ENCODE data around the gene AKT3. TPM values are rescaled to one million over a fixed set of nuclear protein-coding genes. Genes with fewer than 3 reads are reported as not detected.

The AKT3 gene
- total and polyA plus RNA-seq, 5 donors from 2014 or later, result 0.81 to 84.2 (median 2.8) TPM

DNA sequence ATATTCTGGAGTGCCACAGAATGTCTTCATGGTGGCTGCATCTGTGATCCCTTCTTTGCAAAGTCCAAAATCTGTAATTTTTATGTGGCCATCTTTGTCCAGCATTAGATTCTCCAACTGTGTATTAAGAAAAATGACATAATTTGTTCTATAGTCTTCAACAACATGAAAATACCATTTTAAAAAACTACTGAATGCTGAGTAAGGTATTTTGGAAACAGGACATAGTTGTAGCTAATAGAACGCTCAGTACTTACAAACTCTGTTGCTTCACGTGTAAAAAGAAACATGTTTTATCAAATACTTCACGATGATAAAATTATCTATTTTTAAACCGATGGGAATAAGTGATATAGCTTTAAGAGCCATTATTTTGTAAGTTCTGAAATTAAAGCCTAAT, 286.3 kb downstream of the AKT3 start:
- no peak overlapping the region for H3K4me3 Mint-ChIP-seq
- no peaks in the 10 kb centered on the region for H3K27me3 ChIP-seq (ENCODE audit: control insufficient read depth, insufficient read depth, low read length)
- DNase-seq (no peak), ATAC-seq (ENCODE audit: low read depth in 2 of 2) (no peak)
- H3K36me3 Mint-ChIP-seq, result peaks cover 38% of the 10 kb centered on the region
- no peak overlapping the region for H3K27ac ChIP-seq (ENCODE audit: insufficient read depth, low read length, poor library complexity, severe bottlenecking)
- H3K4me1 Mint-ChIP-seq, result peaks cover 0 to 6% (median under 1%) of the 10 kb centered on the region in 4 donors
- H3K9me3 ChIP-seq (ENCODE audit: control insufficient read depth in 2 of 2, low read length in 2 of 2), result no peaks in the 10 kb centered on the region
- H3K9me3 Mint-ChIP-seq, result peaks cover 0 to 6% (median 0%) of the 10 kb centered on the region in 7 donors
- no peaks in the 10 kb centered on the region for H3K4me1 ChIP-seq (ENCODE audit: control insufficient read depth, insufficient read depth, low read length, poor library complexity, severe bottlenecking)
- no peaks in the 10 kb centered on the region for H3K27me3 Mint-ChIP-seq
- no peak overlapping the region for H3K27ac Mint-ChIP-seq
- peaks cover 24% of the 10 kb centered on the region for H3K36me3 ChIP-seq (ENCODE audit: control insufficient read depth, insufficient read depth, low read length)
- no peak overlapping the region for H3K4me3 ChIP-seq (ENCODE audit: low read depth, low read length)

DNA sequence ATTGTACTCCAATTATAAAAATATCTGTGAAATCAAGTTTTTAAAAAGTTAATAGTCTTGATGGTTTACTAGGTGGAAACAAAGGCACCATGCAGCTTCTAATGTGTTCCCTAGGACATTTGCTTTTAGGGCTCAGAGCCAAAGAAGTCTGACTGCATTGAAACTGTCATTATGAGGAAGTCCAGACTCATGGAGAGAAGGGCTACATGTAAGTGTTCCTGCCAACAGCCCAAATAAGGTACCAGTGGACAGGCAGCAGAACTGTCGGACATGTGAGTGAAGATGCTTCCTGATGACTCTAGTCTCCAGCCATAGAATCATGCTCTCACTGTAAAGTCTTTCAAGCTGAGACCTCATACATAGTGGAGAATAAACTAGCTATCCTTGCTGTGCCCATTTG, 287.6 kb downstream of the AKT3 start:
- Mint-ChIP-seq H3K4me1 (peaks cover 0 to 6% (median under 1%) of the 10 kb centered on the region in 4 donors), H3K27ac (no peak overlapping the region), H3K4me3 (no peak overlapping the region), H3K36me3 (peaks cover 25% of the 10 kb centered on the region), H3K27me3 (no peaks in the 10 kb centered on the region), H3K9me3 (peaks cover 0 to 6% (median 0%) of the 10 kb centered on the region in 7 donors)
- no peak overlapping the region for H3K27ac ChIP-seq (ENCODE audit: insufficient read depth, low read length, poor library complexity, severe bottlenecking)
- H3K9me3 ChIP-seq (ENCODE audit: control insufficient read depth in 2 of 2, low read length in 2 of 2), result no peaks in the 10 kb centered on the region
- no peaks in the 10 kb centered on the region for H3K27me3 ChIP-seq (ENCODE audit: control insufficient read depth, insufficient read depth, low read length)
- peaks cover 24% of the 10 kb centered on the region for H3K36me3 ChIP-seq (ENCODE audit: control insufficient read depth, insufficient read depth, low read length)
- no peaks in the 10 kb centered on the region for H3K4me1 ChIP-seq (ENCODE audit: control insufficient read depth, insufficient read depth, low read length, poor library complexity, severe bottlenecking)
- DNase-seq (no peak), ATAC-seq (ENCODE audit: low read depth in 2 of 2) (no peak)
- no peak overlapping the region for H3K4me3 ChIP-seq (ENCODE audit: low read depth, low read length)

DNA sequence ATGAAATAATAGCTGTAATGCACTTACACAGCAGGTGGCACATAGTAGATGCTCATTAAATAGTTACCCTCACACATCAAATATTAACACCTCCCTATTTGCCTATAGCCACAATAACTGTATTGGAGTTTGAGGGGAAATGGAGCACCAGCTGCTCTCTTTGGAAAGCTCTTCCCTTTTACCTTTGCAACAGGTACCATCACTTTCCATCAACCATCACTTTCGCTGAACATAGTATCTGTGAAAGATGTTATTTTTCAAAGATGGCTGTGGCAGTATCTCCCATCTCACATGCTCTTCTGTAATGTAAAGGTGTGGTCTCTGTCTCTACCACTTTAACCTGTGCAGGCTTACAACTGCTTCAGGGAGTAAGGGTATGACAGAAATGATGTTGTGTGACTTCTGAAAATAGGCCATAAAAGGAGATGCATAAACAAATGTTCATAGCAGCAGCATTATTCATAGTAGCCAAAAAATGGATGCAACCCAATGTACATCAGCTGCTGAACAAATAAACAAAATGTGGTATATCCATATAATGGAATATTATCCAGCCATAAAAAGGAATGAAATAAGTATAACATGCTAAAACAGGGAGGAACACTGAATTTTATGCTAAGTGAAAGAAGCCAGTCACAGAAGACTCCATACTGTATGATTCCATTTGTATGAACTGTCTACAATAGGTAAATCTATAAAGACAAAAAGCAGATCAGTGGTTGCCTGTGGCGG, 288.3 kb downstream of the AKT3 start:
- no peak overlapping the region for H3K4me3 Mint-ChIP-seq

DNA sequence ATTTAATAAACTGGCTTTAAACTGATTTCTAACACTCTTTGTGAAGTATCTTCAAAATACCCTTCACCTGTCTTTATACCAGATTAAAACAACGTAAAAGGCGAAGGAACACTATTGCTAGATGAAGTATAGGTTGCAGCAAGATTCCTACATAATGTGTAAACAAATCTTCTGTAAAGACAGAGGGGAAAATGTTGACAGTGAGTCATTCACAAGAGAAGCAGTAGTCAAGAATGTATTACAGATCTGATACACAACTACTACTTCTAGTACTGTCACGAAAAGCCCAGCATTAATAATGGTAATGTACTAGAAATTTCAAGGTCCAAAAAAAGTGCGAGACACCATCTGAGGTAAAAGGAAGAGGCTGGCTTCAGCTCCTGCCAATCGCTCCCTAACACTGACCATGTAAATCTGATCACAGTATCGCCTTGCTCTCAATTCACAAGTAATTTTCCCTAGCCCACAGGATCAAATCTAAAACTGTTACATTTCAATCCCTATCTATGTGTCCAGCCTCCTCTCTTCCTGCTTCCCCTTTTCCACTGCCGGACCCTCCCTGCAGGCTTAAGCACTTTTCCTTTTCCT, 290.4 kb downstream of the AKT3 start:
- Histone ChIP-seq H3K27me3 (ENCODE audit: control insufficient read depth, insufficient read depth, low read length) (no peaks in the 10 kb centered on the region), H3K4me1 (ENCODE audit: control insufficient read depth, insufficient read depth, low read length, poor library complexity, severe bottlenecking) (no peaks in the 10 kb centered on the region), H3K9me3 (ENCODE audit: control insufficient read depth in 2 of 2, low read length in 2 of 2) (no peaks in the 10 kb centered on the region), H3K27ac (ENCODE audit: insufficient read depth, low read length, poor library complexity, severe bottlenecking) (no peak overlapping the region), H3K36me3 (ENCODE audit: control insufficient read depth, insufficient read depth, low read length) (peaks cover 24% of the 10 kb centered on the region), H3K4me3 (ENCODE audit: low read depth, low read length) (no peak overlapping the region)
- Mint-ChIP-seq H3K4me1 (peaks cover 0 to 2% (median under 1%) of the 10 kb centered on the region in 4 donors), H3K4me3 (no peak overlapping the region), H3K36me3 (peaks cover 17% of the 10 kb centered on the region), H3K9me3 (peaks cover 0 to 6% (median 0%) of the 10 kb centered on the region in 7 donors), H3K27me3 (no peaks in the 10 kb centered on the region), H3K27ac (no peak overlapping the region)
- DNase-seq (no peak), ATAC-seq (ENCODE audit: low read depth in 2 of 2) (no peak)

More for the DNA sequence above, 288.3 kb downstream of the AKT3 start:
- DNase-seq, result no peak
- Histone ChIP-seq H3K4me3 (ENCODE audit: low read depth, low read length) (no peak overlapping the region), H3K9me3 (ENCODE audit: control insufficient read depth in 2 of 2, low read length in 2 of 2) (no peaks in the 10 kb centered on the region), H3K27ac (ENCODE audit: insufficient read depth, low read length, poor library complexity, severe bottlenecking) (no peak overlapping the region), H3K4me1 (ENCODE audit: control insufficient read depth, insufficient read depth, low read length, poor library complexity, severe bottlenecking) (no peaks in the 10 kb centered on the region), H3K27me3 (ENCODE audit: control insufficient read depth, insufficient read depth, low read length) (no peaks in the 10 kb centered on the region), H3K36me3 (ENCODE audit: control insufficient read depth, insufficient read depth, low read length) (peaks cover 24% of the 10 kb centered on the region)
- Mint-ChIP-seq H3K9me3 (peaks cover 0 to 6% (median 0%) of the 10 kb centered on the region in 7 donors), H3K4me1 (peaks cover 0 to 6% (median under 1%) of the 10 kb centered on the region in 4 donors), H3K27ac (no peak overlapping the region), H3K36me3 (peaks cover 24% of the 10 kb centered on the region), H3K27me3 (no peaks in the 10 kb centered on the region)
- ATAC-seq (ENCODE audit: low read depth in 2 of 2), result no peak

DNA sequence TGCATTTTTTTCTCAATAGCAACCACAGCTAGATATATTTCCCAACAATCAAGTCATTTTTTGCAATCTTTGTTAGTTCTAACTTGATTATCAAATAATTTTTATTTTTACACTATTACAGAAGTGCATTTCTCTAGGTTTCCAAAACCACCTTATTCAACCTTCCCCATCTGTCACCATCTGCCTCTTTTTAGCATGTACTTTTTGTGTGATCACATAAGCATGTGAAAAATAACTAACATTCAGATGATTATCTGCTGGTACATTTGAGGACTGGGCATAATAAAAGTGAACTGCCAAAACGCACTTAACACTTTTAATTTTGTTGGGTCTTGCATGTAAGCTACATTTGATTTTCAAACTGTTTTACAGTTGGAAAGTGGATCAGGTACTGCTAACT, 291.5 kb downstream of the AKT3 start:
- H3K36me3 Mint-ChIP-seq, result peaks cover 14% of the 10 kb centered on the region
- Histone ChIP-seq H3K9me3 (ENCODE audit: control insufficient read depth in 2 of 2, low read length in 2 of 2) (no peaks in the 10 kb centered on the region), H3K4me1 (ENCODE audit: control insufficient read depth, insufficient read depth, low read length, poor library complexity, severe bottlenecking) (no peaks in the 10 kb centered on the region), H3K27me3 (ENCODE audit: control insufficient read depth, insufficient read depth, low read length) (no peaks in the 10 kb centered on the region), H3K36me3 (ENCODE audit: control insufficient read depth, insufficient read depth, low read length) (peaks cover 16% of the 10 kb centered on the region), H3K27ac (ENCODE audit: insufficient read depth, low read length, poor library complexity, severe bottlenecking) (no peak overlapping the region), H3K4me3 (ENCODE audit: low read depth, low read length) (no peak overlapping the region)
- no peaks in the 10 kb centered on the region for H3K27me3 Mint-ChIP-seq
- no peak overlapping the region for H3K27ac Mint-ChIP-seq
- no peak for DNase-seq
- H3K4me3 Mint-ChIP-seq, result no peak overlapping the region
- peaks cover 0 to 2% (median 0%) of the 10 kb centered on the region in 4 donors for H3K4me1 Mint-ChIP-seq
- H3K9me3 Mint-ChIP-seq, result peaks cover 0 to 6% (median 0%) of the 10 kb centered on the region in 7 donors
- ATAC-seq (ENCODE audit: low read depth in 2 of 2), result no peak

DNA sequence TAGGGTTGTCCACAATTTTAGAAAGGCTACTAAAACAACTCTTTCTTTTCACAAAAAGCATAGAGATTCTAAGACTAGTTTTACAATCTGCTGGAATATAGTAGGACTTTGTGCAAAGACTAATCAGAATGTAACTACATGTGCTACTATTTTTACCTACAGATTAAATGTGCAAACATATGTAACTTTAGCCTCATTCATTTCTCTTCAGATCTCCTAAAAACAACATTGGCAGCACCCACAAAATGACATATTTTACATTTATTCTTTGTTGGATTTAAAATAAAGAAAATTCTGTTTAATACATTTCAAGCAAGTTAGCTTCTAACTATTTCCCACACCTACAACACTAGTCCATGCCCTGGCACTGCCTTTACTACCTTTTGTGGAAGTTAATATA, 292.2 kb downstream of the AKT3 start:
- H3K9me3 ChIP-seq (ENCODE audit: control insufficient read depth in 2 of 2, low read length in 2 of 2), result no peaks in the 10 kb centered on the region
- peaks cover 15% of the 10 kb centered on the region for H3K36me3 ChIP-seq (ENCODE audit: control insufficient read depth, insufficient read depth, low read length)
- ATAC-seq (ENCODE audit: low read depth in 2 of 2) (no peak), DNase-seq (no peak)
- H3K27ac Mint-ChIP-seq, result no peak overlapping the region
- H3K27me3 ChIP-seq (ENCODE audit: control insufficient read depth, insufficient read depth, low read length), result no peaks in the 10 kb centered on the region
- H3K4me3 ChIP-seq (ENCODE audit: low read depth, low read length), result no peak overlapping the region
- H3K36me3 Mint-ChIP-seq, result peaks cover 14% of the 10 kb centered on the region
- H3K4me3 Mint-ChIP-seq, result no peak overlapping the region
- H3K4me1 Mint-ChIP-seq, result peaks cover 0 to 2% (median 0%) of the 10 kb centered on the region in 4 donors
- peaks cover 0 to 6% (median 0%) of the 10 kb centered on the region in 7 donors for H3K9me3 Mint-ChIP-seq
- no peaks in the 10 kb centered on the region for H3K27me3 Mint-ChIP-seq
- no peak overlapping the region for H3K27ac ChIP-seq (ENCODE audit: insufficient read depth, low read length, poor library complexity, severe bottlenecking)
- H3K4me1 ChIP-seq (ENCODE audit: control insufficient read depth, insufficient read depth, low read length, poor library complexity, severe bottlenecking), result no peaks in the 10 kb centered on the region

DNA sequence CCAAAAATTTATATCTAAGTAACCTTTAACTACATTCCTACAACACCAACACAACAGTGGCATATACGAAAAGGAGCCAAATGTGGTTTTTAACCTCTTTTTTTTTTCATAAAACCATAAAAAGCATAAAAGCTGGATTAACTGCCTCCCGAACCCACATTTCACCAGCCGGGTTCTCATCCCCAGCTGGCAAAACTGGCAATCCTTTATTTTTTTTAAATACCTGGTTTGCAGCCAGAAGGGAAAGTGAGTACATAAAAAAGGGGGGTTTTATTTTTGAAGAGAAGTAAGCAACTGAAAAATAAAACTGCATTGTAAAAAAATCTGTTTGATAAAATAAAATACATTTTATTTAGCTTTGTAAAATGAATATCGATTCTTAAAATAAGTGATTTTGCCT, 295.4 kb downstream of the AKT3 start:
- Histone ChIP-seq H3K36me3 (ENCODE audit: control insufficient read depth, insufficient read depth, low read length) (peaks cover 4% of the 10 kb centered on the region), H3K27ac (ENCODE audit: insufficient read depth, low read length, poor library complexity, severe bottlenecking) (no peak overlapping the region), H3K4me1 (ENCODE audit: control insufficient read depth, insufficient read depth, low read length, poor library complexity, severe bottlenecking) (no peaks in the 10 kb centered on the region), H3K9me3 (ENCODE audit: control insufficient read depth in 2 of 2, low read length in 2 of 2) (no peaks in the 10 kb centered on the region), H3K4me3 (ENCODE audit: low read depth, low read length) (no peak overlapping the region), H3K27me3 (ENCODE audit: control insufficient read depth, insufficient read depth, low read length) (no peaks in the 10 kb centered on the region)
- ATAC-seq (ENCODE audit: low read depth in 2 of 2) (no peak), DNase-seq (no peak)
- Mint-ChIP-seq H3K4me1 (peaks cover 0 to 7% (median 0%) of the 10 kb centered on the region in 4 donors), H3K27ac (no peak overlapping the region), H3K9me3 (peaks cover 0 to 2% (median 0%) of the 10 kb centered on the region in 7 donors), H3K27me3 (no peaks in the 10 kb centered on the region), H3K36me3 (peaks cover 17% of the 10 kb centered on the region), H3K4me3 (no peak overlapping the region)

Measured in CD4-positive, CD25-positive, alpha-beta regulatory T cell (primary cell).